Prostate gland (tissue), 2 donors: ENCODE data around the gene PUS10.

Source experiments
- CTCF ChIP-seq, 4 experiments: fragments of 200-600 bp in 2 of 4; fragments of 450-650 bp in 2 of 4; sonication (generic) in 2 of 4; IDR thresholded peaks; 1 replicate in 3 of 4; 2 replicates in 1 of 4; pipeline ENCODE4 v1.5.1; 2016 to 2019; ENCODE audit warnings: antibody characterized with exemption in 4 of 4, mild to moderate bottlenecking in 2 of 4, moderate library complexity in 2 of 4
- POLR2A ChIP-seq: fragments of 450-650 bp; IDR thresholded peaks from one replicate; pipeline ENCODE4 v1.6.1; 2016; ENCODE audit warnings: antibody characterized with exemption, mild to moderate bottlenecking

GRCh38 chr2:60907329-60907728 is 110.7 kb downstream of the PUS10 start:
- TF ChIP-seq CTCF (IDR thresholded peaks at IDR 0.05) (no peak), POLR2A (no peak)
